GM12875 (cell line): Measurements from ENCODE around the gene MYO5B.

Experiments
- H3K4me3 ChIP-seq: one replicate; pipeline ENCODE4 v1.5.1; 2011; ENCODE audit warnings: low read depth, low read length, control low read depth
- TF ChIP-seq, protein P1 (sequence below): IDR thresholded peaks from 2 replicates; pipeline ENCODE4 v1.5.1; 2011; ENCODE audit warnings: low read depth, mild to moderate bottlenecking, control low read depth, inconsistent platforms, low read length, moderate library complexity, borderline replicate concordance; ENCODE audit not compliant: insufficient read depth

MYO5B gene

DNA sequence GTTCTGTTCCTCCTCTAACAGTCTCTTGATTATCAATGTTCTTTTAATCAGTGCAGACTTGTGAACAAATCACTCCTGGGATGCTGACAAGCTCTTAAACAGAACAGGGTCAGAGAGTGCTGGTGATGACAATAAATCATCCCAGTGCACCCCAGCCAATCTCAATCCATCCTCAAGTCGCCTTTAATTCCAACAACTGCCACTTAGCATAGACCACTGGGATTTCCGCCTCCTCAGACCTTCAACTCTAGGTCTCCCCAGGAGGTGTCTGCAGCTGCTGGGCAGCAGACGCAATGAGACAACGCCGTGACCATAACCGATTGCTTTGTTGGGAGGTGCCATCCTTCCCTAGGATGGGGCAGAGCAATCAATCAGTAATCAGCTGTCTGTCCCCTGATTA, 197.4 kb downstream of the MYO5B start:
- TF ChIP-seq, protein P1, sequence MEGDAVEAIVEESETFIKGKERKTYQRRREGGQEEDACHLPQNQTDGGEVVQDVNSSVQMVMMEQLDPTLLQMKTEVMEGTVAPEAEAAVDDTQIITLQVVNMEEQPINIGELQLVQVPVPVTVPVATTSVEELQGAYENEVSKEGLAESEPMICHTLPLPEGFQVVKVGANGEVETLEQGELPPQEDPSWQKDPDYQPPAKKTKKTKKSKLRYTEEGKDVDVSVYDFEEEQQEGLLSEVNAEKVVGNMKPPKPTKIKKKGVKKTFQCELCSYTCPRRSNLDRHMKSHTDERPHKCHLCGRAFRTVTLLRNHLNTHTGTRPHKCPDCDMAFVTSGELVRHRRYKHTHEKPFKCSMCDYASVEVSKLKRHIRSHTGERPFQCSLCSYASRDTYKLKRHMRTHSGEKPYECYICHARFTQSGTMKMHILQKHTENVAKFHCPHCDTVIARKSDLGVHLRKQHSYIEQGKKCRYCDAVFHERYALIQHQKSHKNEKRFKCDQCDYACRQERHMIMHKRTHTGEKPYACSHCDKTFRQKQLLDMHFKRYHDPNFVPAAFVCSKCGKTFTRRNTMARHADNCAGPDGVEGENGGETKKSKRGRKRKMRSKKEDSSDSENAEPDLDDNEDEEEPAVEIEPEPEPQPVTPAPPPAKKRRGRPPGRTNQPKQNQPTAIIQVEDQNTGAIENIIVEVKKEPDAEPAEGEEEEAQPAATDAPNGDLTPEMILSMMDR, result no peak

DNA sequence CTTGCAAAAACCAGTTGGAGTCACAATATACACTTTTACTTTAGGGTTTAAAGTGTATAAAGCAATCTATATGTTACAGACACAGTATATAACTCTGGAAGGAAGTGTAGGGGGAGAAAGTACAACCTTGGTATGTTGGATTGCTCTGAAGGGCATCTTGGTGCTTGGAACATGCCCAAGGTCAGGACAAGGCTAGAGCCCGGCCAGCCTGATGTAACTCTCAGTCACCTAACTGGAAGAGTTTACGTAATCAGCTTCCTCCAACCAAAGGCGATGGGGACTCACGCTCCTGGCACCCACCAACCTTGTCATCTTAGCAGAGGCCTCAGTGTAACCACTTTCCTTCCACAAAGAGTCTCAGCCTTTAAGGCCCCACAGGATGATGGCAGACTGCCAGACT, 200.5 kb downstream of the MYO5B start:
- no peak overlapping the region for H3K4me3 ChIP-seq
- TF ChIP-seq, protein P1, result no peak

More for the DNA sequence above, 197.4 kb downstream of the MYO5B start:
- no peak overlapping the region for H3K4me3 ChIP-seq

DNA sequence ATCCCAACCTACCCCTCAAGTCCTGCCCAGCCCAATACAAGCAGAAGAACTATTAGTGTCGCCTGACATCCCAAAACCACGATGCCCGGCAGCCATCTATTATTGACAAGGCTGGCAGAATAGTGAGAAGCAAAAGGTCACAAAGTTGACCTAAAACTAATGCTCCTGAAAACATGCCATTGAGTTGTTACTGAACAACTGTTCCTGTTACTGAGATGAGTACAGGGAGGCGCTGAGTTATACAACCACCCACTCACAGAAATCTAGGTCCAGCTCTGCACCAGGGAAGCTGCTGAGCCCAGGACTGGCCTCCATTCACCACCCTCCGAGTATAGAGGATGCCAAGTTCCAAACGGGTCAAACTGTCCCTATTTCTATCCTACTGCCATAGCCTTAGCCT, 201.6 kb downstream of the MYO5B start:
- H3K4me3 ChIP-seq, result no peak overlapping the region
- TF ChIP-seq, protein P1, result no peak

DNA sequence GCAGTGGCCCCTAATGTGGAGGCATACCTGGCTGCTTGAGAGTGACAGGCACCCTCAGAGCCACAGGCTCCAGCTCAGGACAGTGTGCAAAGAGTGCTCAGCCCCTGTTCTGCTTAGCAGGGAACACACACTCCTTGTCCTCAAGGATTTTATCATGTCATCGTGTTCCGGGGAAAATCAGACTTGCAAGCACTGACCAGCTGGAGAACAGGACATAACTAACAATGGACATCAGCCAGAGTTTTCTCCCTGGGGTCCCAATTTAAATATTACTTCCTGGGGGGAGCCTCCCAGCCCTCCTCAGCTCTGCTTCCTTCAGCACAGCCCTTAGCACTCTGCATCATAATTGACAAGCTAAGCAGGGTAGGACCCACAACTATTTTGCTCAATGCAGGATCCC, 206.2 kb downstream of the MYO5B start:
- no peak overlapping the region for H3K4me3 ChIP-seq
- TF ChIP-seq, protein P1, result no peak

DNA sequence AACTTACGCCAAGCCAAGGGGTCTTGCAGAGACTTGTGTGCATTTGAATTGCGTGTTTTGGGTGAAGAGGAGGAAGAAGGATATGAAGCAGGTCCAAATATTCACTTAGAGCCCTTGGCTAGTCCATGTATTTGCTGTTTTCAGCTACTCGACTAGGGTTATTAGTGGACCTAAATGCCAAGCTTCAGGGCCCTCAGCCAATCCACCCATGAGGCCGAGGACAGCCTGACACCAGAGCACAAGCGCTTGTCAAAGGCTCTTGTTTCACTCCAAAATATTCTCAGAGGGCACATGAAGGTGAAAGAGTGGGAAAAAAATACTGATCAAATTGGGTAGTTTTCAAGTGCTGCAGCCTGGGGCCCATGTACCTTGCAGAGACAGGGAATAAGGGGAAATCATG, 206.8 kb downstream of the MYO5B start:
- TF ChIP-seq, protein P1, result no peak
- no peak overlapping the region for H3K4me3 ChIP-seq

DNA sequence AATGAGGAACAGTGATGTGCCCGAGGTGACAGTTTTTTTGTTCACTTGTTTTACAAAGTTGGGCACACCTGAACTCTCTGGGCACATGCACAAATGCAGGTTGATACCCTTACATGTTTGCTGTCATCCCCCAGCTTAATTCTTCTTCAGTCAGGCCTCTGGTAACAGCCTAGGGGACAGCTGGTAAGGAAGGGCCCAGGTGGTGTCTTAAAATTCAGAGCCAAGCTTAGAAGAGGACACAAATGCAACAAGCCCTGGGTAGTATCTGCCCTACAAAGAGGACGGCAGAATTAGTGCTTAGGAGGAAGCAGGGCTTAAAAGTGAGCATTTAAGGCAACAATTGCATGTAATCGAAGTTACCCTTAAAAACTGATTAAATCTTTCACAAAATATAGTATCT, 209.7 kb downstream of the MYO5B start:
- no peak overlapping the region for H3K4me3 ChIP-seq
- TF ChIP-seq, protein P1, result no peak

DNA sequence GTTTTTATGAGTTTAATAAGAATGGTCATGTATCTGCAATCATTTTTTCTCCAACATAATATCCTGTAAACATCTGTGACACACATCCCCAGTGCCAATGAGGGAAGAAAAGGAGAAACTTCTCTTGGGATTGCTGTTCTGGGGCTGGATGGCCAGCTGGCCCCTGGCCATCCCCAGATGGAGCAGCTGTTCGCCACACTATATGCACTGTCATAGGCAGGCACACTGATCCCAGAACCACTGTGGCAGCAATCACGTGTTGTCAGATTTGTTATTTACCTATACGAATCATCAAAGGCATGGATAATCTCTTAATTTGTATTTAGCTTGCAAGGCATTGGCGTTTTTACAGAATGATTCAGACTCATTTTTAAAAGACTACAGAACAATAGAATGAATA, 214.1 kb downstream of the MYO5B start:
- no peak overlapping the region for H3K4me3 ChIP-seq
- TF ChIP-seq, protein P1, result no peak
